Left lung (tissue), 10 donors: Measurements from ENCODE around the gene ESR1. TPM values are rescaled to one million over a fixed set of nuclear protein-coding genes. Genes with fewer than 3 reads are reported as not detected.
A peak's percentile ranks its signal among the peaks of the same experiment; 100 is the strongest.
"Not testable (repeated sequence)": the region's sequence is repeated elsewhere in the genome, so short reads cannot be mapped to it uniquely, and the experiment has no call there.

Source experiments
- ATAC-seq: fragments of 200-7000 bp; cut with Tn5 transposase; one replicate; pipeline ENCODE4 v1.9.1; 2020; ENCODE audit warnings: moderate library complexity
- DNase-seq, 4 donors: peaks; one replicate each; pipeline ENCODE4 v3.0.0-alpha.2; 2013 to 2020
- H3K27ac ChIP-seq, 2 donors: fragments of 200-600 bp; sonication (generic) in 1 of 2; one replicate each; pipeline versions ENCODE4 v1.5.0 to v1.8.0; 2020 to 2021
- H3K27me3 ChIP-seq, 2 donors: fragments of 200-600 bp; sonication (generic) in 1 of 2; one replicate each; pipeline versions ENCODE4 v1.5.0 to v1.8.0; 2020 to 2021
- H3K36me3 ChIP-seq, 2 donors: fragments of 200-600 bp; sonication (generic) in 1 of 2; one replicate each; pipeline versions ENCODE4 v1.5.0 to v1.8.0; 2020 to 2021
- H3K4me1 ChIP-seq, 2 donors: fragments of 200-600 bp; one replicate each; pipeline ENCODE4 v1.8.0; 2021
- H3K4me3 ChIP-seq, 2 donors: fragments of 200-600 bp; sonication (generic) in 1 of 2; one replicate each; pipeline versions ENCODE4 v1.5.0 to v1.8.0; 2020 to 2021; ENCODE audit warnings: mild to moderate bottlenecking in 1 of 2
- H3K9me3 ChIP-seq, 2 donors: fragments of 200-600 bp; sonication (generic) in 1 of 2; one replicate each; pipeline versions ENCODE4 v1.5.0 to v1.8.0; 2020 to 2021
- intact Hi-C, 2 donors: fragments of 100-400 bp; cut with DNase I; formaldehyde crosslinking; loops; one replicate each; pipeline versions ENCODE4 v1.11.2 to v1.14.2; 2022
- polyA plus RNA-seq, 6 donors: library from polyadenylated mRNA; unstranded; fragments of 120-200 nt; gene quantifications; one replicate each; pipeline ENCODE4 v1.2.1, GENCODE V29; 2013; ENCODE audit not compliant: insufficient read length in 6 of 6
- total RNA-seq, 2 donors: library from RNA; stranded (reverse); fragmentation: NEBNext Ultra II Directional; extraction: Animal tissue kit (Norgen Biotek cat#: 25700); gene quantifications; one replicate each; pipeline ENCODE4 v1.2.1, GENCODE V29; 2021
- TF ChIP-seq, protein P1 (sequence below), 2 donors: fragments of 200-600 bp; sonication (generic) in 1 of 2; IDR thresholded peaks; one replicate each; pipeline versions ENCODE4 v1.5.0 to v1.8.0; 2021; ENCODE audit warnings: antibody characterized with exemption in 2 of 2
- donor health status: DM: no; HTN: yes; CAD: no.
- donor health status: DM: no; HTN: no; CAD: no.

The ESR1 gene
- total and polyA plus RNA-seq, 8 donors, result 0.91 to 2.7 (median 1.7) TPM

DNA sequence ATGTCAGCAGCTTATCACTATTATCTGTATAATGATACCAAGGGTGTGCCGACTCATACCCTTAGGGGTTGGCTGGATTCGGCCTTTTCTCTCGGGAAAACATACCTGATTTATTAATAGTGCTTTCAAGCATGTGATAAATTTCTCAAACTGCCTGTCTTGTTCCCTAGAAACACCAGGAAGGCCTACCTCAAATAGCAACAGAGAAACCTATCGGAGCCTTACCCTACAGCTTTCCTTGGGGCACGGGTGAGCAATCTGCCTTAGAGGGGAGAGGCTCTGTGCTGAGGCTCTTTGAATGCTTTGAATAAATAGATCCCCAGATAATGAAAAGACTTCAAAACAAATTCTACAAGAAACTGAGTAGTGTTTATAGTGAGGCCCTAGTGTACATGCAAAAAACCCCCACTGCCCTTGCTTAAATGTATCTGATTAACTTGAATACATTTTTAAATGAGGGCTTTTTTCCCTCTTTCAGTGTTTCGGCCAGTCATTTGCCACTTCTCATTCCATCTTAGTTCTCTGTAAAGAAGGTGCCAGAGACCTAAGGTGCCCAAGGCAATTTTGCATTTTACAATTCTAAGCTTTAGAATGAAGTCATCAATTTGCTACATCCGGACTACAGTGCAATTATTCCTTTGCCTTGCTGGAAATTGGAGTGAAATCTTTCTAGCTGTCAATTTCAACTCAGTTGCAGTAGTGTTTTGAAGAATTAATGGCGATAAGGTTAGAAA, 320.1 kb downstream of the ESR1 start:
- no peaks in the 10 kb centered on the region for H3K9me3 ChIP-seq
- ATAC-seq (no peak), DNase-seq (no peak)
- H3K27me3 ChIP-seq, result no peaks in the 10 kb centered on the region
- TF ChIP-seq, protein P1, sequence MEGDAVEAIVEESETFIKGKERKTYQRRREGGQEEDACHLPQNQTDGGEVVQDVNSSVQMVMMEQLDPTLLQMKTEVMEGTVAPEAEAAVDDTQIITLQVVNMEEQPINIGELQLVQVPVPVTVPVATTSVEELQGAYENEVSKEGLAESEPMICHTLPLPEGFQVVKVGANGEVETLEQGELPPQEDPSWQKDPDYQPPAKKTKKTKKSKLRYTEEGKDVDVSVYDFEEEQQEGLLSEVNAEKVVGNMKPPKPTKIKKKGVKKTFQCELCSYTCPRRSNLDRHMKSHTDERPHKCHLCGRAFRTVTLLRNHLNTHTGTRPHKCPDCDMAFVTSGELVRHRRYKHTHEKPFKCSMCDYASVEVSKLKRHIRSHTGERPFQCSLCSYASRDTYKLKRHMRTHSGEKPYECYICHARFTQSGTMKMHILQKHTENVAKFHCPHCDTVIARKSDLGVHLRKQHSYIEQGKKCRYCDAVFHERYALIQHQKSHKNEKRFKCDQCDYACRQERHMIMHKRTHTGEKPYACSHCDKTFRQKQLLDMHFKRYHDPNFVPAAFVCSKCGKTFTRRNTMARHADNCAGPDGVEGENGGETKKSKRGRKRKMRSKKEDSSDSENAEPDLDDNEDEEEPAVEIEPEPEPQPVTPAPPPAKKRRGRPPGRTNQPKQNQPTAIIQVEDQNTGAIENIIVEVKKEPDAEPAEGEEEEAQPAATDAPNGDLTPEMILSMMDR (IDR thresholded peaks at IDR 0.05), result no peak
- H3K36me3 ChIP-seq, result peaks cover 0 to 88% of the 10 kb centered on the region in 2 donors
- H3K4me3 ChIP-seq, result no peak overlapping the region
- intact Hi-C loops, result loop anchor here in 1 of 2 donors (10.0 kb wide), 1 partner anchor 363 kb away; no protein-coding TSS in a partner anchor
- H3K4me1 ChIP-seq, result peaks cover 0 to 25% of the 10 kb centered on the region in 2 donors
- H3K27ac ChIP-seq, result no peak overlapping the region

DNA sequence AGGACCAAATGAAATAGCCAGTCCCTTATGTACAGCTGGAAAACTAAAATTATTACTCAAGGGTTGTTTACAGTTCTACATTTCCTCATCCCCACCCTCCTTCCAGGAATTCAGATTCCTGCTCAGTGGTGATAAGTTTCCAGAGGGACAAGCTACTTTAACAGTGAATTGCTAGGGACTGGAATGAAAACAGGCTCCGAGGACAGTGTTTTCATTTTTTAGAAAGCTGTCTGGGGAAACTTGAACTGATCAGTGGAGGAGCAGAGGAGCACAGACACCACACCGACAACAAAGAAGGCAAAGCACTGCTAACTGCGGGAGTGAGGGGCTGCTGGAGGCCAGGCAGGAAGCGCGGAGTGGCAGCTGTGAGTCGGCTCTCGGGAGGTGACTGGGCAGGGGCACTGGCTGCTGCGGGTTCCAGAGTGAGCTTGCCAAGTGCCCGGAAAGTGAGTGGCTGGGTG, 322.2 kb downstream of the ESR1 start:
- Histone ChIP-seq H3K4me1 (peaks cover 0 to 25% of the 10 kb centered on the region in 2 donors), H3K27ac (peak overlapping the region; percentile 75 to 77), H3K27me3 (no peaks in the 10 kb centered on the region), H3K4me3 (peak overlapping the region in 1 of 2 donors; percentile 19), H3K36me3 (peaks cover 0 to 91% of the 10 kb centered on the region in 2 donors), H3K9me3 (no peaks in the 10 kb centered on the region)
- intact Hi-C loops, result loop anchor here in 1 of 2 donors (10.0 kb wide), 1 partner anchor 365 kb away; no protein-coding TSS in a partner anchor
- TF ChIP-seq, protein P1 (IDR thresholded peaks at IDR 0.05), result no peak
- ATAC-seq (peak; percentile 83), DNase-seq (peak in 3 of 4 donors; percentile 19 to 77 (median 28))

DNA sequence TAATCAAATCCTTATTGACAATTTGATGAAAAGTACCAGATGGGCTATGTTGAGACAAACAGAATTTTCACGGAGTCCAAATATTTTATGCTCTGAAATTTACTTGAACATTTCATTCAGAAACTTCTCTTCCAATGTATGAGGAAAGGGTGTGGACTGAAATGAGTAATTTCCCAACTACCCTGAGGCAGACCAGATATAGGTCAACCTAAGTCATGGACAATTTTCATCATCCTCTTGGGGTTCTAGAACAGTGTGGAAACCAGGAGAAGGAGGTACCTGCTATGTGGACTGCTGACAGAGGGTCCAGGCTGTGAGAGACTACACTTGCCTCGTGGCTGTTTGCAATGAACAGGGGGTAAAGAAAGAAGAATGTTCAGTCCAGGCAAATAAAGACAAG, 323.0 kb downstream of the ESR1 start:
- Histone ChIP-seq H3K36me3 (peaks cover 0 to 94% of the 10 kb centered on the region in 2 donors), H3K4me3 (peak overlapping the region in 1 of 2 donors; percentile 19), H3K27ac (peak overlapping the region; percentile 75 to 77), H3K4me1 (peaks cover 0 to 25% of the 10 kb centered on the region in 2 donors), H3K27me3 (no peaks in the 10 kb centered on the region), H3K9me3 (no peaks in the 10 kb centered on the region)
- intact Hi-C loops, result no loop called here
- no peak for DNase-seq
- peak; percentile 48 for ATAC-seq
- TF ChIP-seq, protein P1 (IDR thresholded peaks at IDR 0.05), result no peak

DNA sequence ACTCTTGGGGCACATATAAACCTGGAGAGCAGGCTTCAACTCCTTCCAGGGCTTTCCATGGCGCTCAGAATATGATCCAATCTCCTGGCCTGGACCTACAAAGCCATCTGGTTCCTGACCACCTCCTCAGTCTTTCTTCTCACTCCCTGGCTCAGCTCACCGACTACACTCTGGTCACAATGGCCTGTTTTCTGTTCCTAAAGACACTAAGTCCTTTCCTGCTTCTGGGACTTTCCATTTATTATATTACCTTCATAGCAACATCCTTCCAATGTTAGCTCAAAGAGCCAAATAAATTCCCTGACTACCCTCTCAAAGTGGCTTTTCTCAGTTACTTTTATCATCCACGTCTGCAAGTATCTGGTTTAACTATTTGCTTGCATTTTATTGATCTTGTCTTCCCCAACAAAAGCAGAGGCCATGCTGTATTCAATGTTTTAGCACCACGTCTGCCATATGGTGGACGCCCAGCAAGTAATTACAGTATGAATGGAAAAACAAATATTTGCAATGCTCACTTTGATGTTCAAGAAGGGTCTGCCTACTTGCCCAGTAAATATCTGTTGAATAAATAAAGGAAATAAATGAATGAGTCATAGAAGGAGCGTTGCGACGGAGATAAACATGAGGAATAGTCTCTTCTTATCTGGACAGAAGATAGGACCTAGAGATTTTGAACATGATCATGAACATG, 328.4 kb downstream of the ESR1 start:
- peak; percentile 23 for ATAC-seq
- Histone ChIP-seq H3K36me3 (peaks cover 0 to 99% of the 10 kb centered on the region in 2 donors), H3K27ac (peak overlapping the region in 1 of 2 donors; percentile 35), H3K4me1 (no peaks in the 10 kb centered on the region), H3K9me3 (no peaks in the 10 kb centered on the region), H3K4me3 (no peak overlapping the region), H3K27me3 (no peaks in the 10 kb centered on the region)
- intact Hi-C loops, result no loop called here
- TF ChIP-seq, protein P1 (IDR thresholded peaks at IDR 0.05), result no peak
- no peak for DNase-seq

DNA sequence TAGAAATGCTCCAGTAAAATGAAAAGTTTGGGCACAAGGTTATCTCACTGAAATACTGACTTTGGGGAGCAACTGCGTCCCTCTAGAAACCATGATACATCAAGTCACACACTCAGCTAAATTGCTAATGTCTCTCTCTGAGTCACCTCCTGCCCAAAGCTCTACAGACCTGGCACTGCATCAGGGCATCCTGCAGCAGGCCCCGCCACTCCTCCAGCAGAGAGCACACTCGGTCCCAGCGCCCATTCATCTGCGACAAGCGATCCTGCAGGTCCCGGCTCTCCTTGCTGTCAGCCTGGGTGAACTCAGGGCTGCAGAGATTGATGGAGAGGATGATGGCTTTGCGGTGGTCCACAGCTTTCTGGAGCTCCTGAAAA, 329.0 kb downstream of the ESR1 start:
- peak overlapping the region in 1 of 2 donors; percentile 35 for H3K27ac ChIP-seq
- no peaks in the 10 kb centered on the region for H3K27me3 ChIP-seq
- H3K36me3 ChIP-seq, result peaks cover 0 to 99% of the 10 kb centered on the region in 2 donors
- ATAC-seq, result peak; percentile 63
- H3K9me3 ChIP-seq, result no peaks in the 10 kb centered on the region
- intact Hi-C loops, result no loop called here
- H3K4me3 ChIP-seq, result no peak overlapping the region
- no peak for DNase-seq
- no peaks in the 10 kb centered on the region for H3K4me1 ChIP-seq
- TF ChIP-seq, protein P1 (IDR thresholded peaks at IDR 0.05), result no peak

DNA sequence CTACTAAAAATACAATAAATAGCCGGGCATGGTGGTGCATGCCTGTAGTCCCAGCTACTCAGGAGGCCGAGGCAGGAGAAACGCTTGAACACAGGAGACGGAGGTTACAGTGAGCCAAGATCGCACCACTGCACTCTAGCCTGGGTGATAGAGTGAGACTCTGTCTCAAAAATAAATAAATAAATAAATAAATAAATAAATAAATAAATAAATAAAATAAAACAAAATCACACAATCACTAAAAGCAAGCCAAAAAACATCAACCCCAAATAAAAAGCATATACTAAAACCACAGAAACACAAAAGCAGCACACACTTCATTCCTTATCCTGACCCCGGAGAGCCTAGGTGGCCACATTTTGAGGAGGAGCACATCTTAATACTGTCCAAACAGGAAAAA, 330.9 kb downstream of the ESR1 start:
- ATAC-seq, H3K9me3 ChIP-seq, H3K27me3 ChIP-seq, H3K4me3 ChIP-seq, H3K27ac ChIP-seq, DNase-seq, intact Hi-C loops, H3K4me1 ChIP-seq: not testable (repeated sequence)
- H3K36me3 ChIP-seq, result peaks cover 0 to 99% of the 10 kb centered on the region in 2 donors
